Renal cortex interstitium (tissue), 15 donors: ENCODE measurements around the gene PTBP1. TPM values are rescaled to one million over a fixed set of nuclear protein-coding genes. Genes with fewer than 3 reads are reported as not detected.

Source experiments
- DNase-seq, 11 donors: peaks; one replicate each; pipeline ENCODE4 v3.0.0-alpha.2; 2013; ENCODE audit warnings: low read depth in 9 of 11, low spot score in 4 of 11; ENCODE audit errors: extremely low read depth in 1 of 11
- long read RNA-seq, 16 experiments: transcript quantifications; one replicate each; lab custom pipeline, GENCODE V29; 2026
- polyA plus RNA-seq, 3 donors: library from polyadenylated mRNA; unstranded; fragments of 120-200 nt; gene quantifications; one replicate each; pipeline ENCODE4 v1.2.1, GENCODE V29; 2013; ENCODE audit not compliant: insufficient read length in 3 of 3

PTBP1 gene
- polyA plus RNA-seq: 100 to 1,000 TPM; 349 to 460 (median 382) TPM
- long read RNA-seq, donor 1, transcript PTBP1-206 (4 exons, 1,217 nt): minor isoform, 8 of 76 reads
- long read RNA-seq, donor 1, transcript PTBP1-203 (15 exons, 3,598 nt): major isoform, 14 of 76 reads
- long read RNA-seq, donor 1, partial matches to known transcripts: 50 of 76 reads
- long read RNA-seq, donor 1, other reads (novel, unspliced or antisense): 0 of 76 reads
- long read RNA-seq, donor 2, transcript PTBP1-203 (15 exons, 3,598 nt): major isoform, 6 of 34 reads
- long read RNA-seq, donor 2, partial matches to known transcripts: 28 of 34 reads
- long read RNA-seq, donor 2, other reads (novel, unspliced or antisense): 0 of 34 reads
- long read RNA-seq, donor 3, transcript PTBP1-203 (15 exons, 3,598 nt): major isoform, 25 of 345 reads
- long read RNA-seq, donor 3, transcript PTBP1-201 (14 exons, 3,155 nt): minor isoform, 8 of 345 reads
- long read RNA-seq, donor 3, partial matches to known transcripts: 303 of 345 reads
- long read RNA-seq, donor 3, other reads (novel, unspliced or antisense): 5 of 345 reads
- long read RNA-seq, donor 4, transcript PTBP1-203 (15 exons, 3,598 nt): major isoform, 11 of 25 reads
- long read RNA-seq, donor 4, transcript PTBP1-201 (14 exons, 3,155 nt): minor isoform, 5 of 25 reads
- long read RNA-seq, donor 4, partial matches to known transcripts: 7 of 25 reads
- long read RNA-seq, donor 4, other reads (novel, unspliced or antisense): 0 of 25 reads
- long read RNA-seq, donor 5: 0 reads
- long read RNA-seq, donor 6, transcript PTBP1-203 (15 exons, 3,598 nt): major isoform, 7 of 83 reads
- long read RNA-seq, donor 6, transcript PTBP1-201 (14 exons, 3,155 nt): minor isoform, 5 of 83 reads
- long read RNA-seq, donor 6, partial matches to known transcripts: 65 of 83 reads
- long read RNA-seq, donor 6, other reads (novel, unspliced or antisense): 0 of 83 reads
- long read RNA-seq, donor 7, transcript PTBP1-203 (15 exons, 3,598 nt): major isoform, 14 of 53 reads
- long read RNA-seq, donor 7, transcript PTBP1-201 (14 exons, 3,155 nt): minor isoform, 5 of 53 reads
- long read RNA-seq, donor 7, partial matches to known transcripts: 31 of 53 reads
- long read RNA-seq, donor 7, other reads (novel, unspliced or antisense): 0 of 53 reads
- long read RNA-seq, donor 8: 0 reads
- long read RNA-seq, donor 9, transcript PTBP1-203 (15 exons, 3,598 nt): major isoform, 16 of 42 reads
- long read RNA-seq, donor 9, partial matches to known transcripts: 22 of 42 reads
- long read RNA-seq, donor 9, other reads (novel, unspliced or antisense): 0 of 42 reads
- long read RNA-seq, donor 10, transcript PTBP1-203 (15 exons, 3,598 nt): major isoform, 9 of 41 reads
- long read RNA-seq, donor 10, transcript PTBP1-201 (14 exons, 3,155 nt): minor isoform, 7 of 41 reads
- long read RNA-seq, donor 10, partial matches to known transcripts: 21 of 41 reads
- long read RNA-seq, donor 10, other reads (novel, unspliced or antisense): 0 of 41 reads
- long read RNA-seq, donor 11, transcript PTBP1-203 (15 exons, 3,598 nt): major isoform, 13 of 36 reads
- long read RNA-seq, donor 11, partial matches to known transcripts: 11 of 36 reads
- long read RNA-seq, donor 11, other reads (novel, unspliced or antisense): 8 of 36 reads
- long read RNA-seq, donor 12, partial matches to known transcripts: 6 of 9 reads
- long read RNA-seq, donor 12, other reads (novel, unspliced or antisense): 0 of 9 reads
- long read RNA-seq, donor 13: 0 reads
- long read RNA-seq, donor 14, transcript PTBP1-203 (15 exons, 3,598 nt): major isoform, 8 of 24 reads
- long read RNA-seq, donor 14, partial matches to known transcripts: 10 of 24 reads
- long read RNA-seq, donor 14, other reads (novel, unspliced or antisense): 0 of 24 reads
- long read RNA-seq, donor 15, partial matches to known transcripts: 113 of 121 reads
- long read RNA-seq, donor 15, other reads (novel, unspliced or antisense): 0 of 121 reads
- long read RNA-seq, donor 16, transcript PTBP1-201 (14 exons, 3,155 nt): minor isoform, 18 of 230 reads
- long read RNA-seq, donor 16, transcript PTBP1-206 (4 exons, 1,217 nt): minor isoform, 5 of 230 reads
- long read RNA-seq, donor 16, transcript PTBP1-203 (15 exons, 3,598 nt): major isoform, 45 of 230 reads
- long read RNA-seq, donor 16, partial matches to known transcripts: 104 of 230 reads
- long read RNA-seq, donor 16, other reads (novel, unspliced or antisense): 56 of 230 reads

- DNase-seq: peak; percentile 99 to 100 (median 100)
Observed at GRCh38 chr19:796692-797527, at the start of gene PTBP1. Gene PTBP1 (plus strand): TSS chr19:797452. CDS start chr19:797498, 46 bp downstream.

- DNase-seq: no peak
Observed at GRCh38 chr19:748274-748598, 49.0 kb upstream of the PTBP1 start.

GRCh38 chr19:749811-750210 lies 47.4 kb upstream of the PTBP1 start:
- DNase-seq: no peak

- peak in 1 of 11 donors; percentile 54 for DNase-seq
Observed at GRCh38 chr19:750640-751423, 46.4 kb upstream of the PTBP1 start, which contains the start of gene MISP. Gene MISP (plus strand): TSS chr19:751112. CDS start chr19:756947, 5,835 bp downstream.

- no peak for DNase-seq
Observed at GRCh38 chr19:751501-752341, 45.5 kb upstream of the PTBP1 start.

GRCh38 chr19:752652-753517 lies 44.4 kb upstream of the PTBP1 start:
- DNase-seq: peak in 4 of 11 donors; percentile 33 to 60 (median 58)

- DNase-seq: no peak
Observed at GRCh38 chr19:754530-754929, 42.7 kb upstream of the PTBP1 start.

- DNase-seq: no peak
Observed at GRCh38 chr19:755063-755462, 42.2 kb upstream of the PTBP1 start.

- no peak for DNase-seq
Observed at GRCh38 chr19:756236-756635, 41.0 kb upstream of the PTBP1 start.

GRCh38 chr19:756821-757688 lies 40.2 kb upstream of the PTBP1 start:
- DNase-seq: no peak

- DNase-seq: no peak
Observed at GRCh38 chr19:757811-758668, 39.2 kb upstream of the PTBP1 start.

- DNase-seq: no peak
Observed at GRCh38 chr19:763181-763580, 34.1 kb upstream of the PTBP1 start.
